SU-DHL-6 (cell line): Measurements from ENCODE around the gene ART4.

Experiments
- H2AFZ ChIP-seq: fragments of 200-600 bp; sonication (generic); 2 replicates; pipeline ENCODE4 v1.6.1; 2014; ENCODE audit warnings: low read depth, mild to moderate bottlenecking, moderate library complexity, mixed read lengths, antibody characterized with exemption, low read length; ENCODE audit not compliant: severe bottlenecking
- H3F3A ChIP-seq: fragments of 200-600 bp; shearing (Covaris generic); 2 replicates; pipeline ENCODE4 v1.6.0; 2016; ENCODE audit warnings: antibody characterized with exemption, mild to moderate bottlenecking; ENCODE audit not compliant: insufficient read depth
- H3K27ac ChIP-seq: fragments of 200-600 bp; sonication (generic); 2 replicates; pipeline ENCODE4 v1.5.1; 2016; ENCODE audit warnings: low read depth, mild to moderate bottlenecking, low read length, moderate library complexity, mixed read lengths
- H3K27me3 ChIP-seq: fragments of 200-600 bp; sonication (generic), shearing (Covaris generic); 2 replicates; pipeline ENCODE4 v1.6.0; 2014; ENCODE audit warnings: mild to moderate bottlenecking, low read length
- H3K36me3 ChIP-seq: fragments of 200-600 bp; sonication (generic); 2 replicates; pipeline ENCODE4 v1.6.1; 2014; ENCODE audit warnings: mild to moderate bottlenecking, low read length, mixed read lengths
- H3K4me2 ChIP-seq: fragments of 300-600, 200-600 bp; shearing (Covaris generic), sonication (generic); 2 replicates; pipeline ENCODE4 v1.6.0; 2014; ENCODE audit warnings: low read length, low read depth, mild to moderate bottlenecking; ENCODE audit not compliant: poor library complexity, severe bottlenecking
- H3K4me3 ChIP-seq: fragments of 200-600 bp; sonication (generic); 2 replicates; pipeline ENCODE4 v1.5.1; 2014; ENCODE audit warnings: antibody characterized with exemption, low read length, mild to moderate bottlenecking, mixed read lengths; ENCODE audit not compliant: insufficient read depth, poor library complexity, severe bottlenecking
- H3K79me2 ChIP-seq: fragments of 200-600 bp; sonication (generic); 2 replicates; pipeline ENCODE4 v1.6.1; 2014; ENCODE audit warnings: mild to moderate bottlenecking, low read length, moderate library complexity; ENCODE audit not compliant: insufficient read depth
- H3K9ac ChIP-seq: fragments of 200-600 bp; sonication (generic); 2 replicates; pipeline ENCODE4 v1.7.0; 2014; ENCODE audit warnings: mild to moderate bottlenecking, low read length
- H3K9me2 ChIP-seq: fragments of 200-600 bp; sonication (generic); replicated peaks from 2 replicates; pipeline ENCODE4 v1.6.1; 2014; ENCODE audit warnings: low read length; ENCODE audit not compliant: insufficient read depth
- H3K9me3 ChIP-seq: fragments of 200-600 bp; sonication (generic); 2 replicates; pipeline ENCODE4 v1.6.1; 2014; ENCODE audit warnings: low read length, mixed read lengths; ENCODE audit not compliant: insufficient read depth
- H4K20me1 ChIP-seq: fragments of 200-600 bp; sonication (generic); 2 replicates; pipeline ENCODE4 v1.6.1; 2014; ENCODE audit warnings: low read depth, mild to moderate bottlenecking, antibody characterized with exemption, low read length, moderate library complexity, mixed read lengths
- CTCF ChIP-seq: fragments of 200-600 bp; sonication (generic); IDR thresholded peaks from one replicate; pipeline ENCODE4 v1.5.1; 2017; ENCODE audit warnings: antibody characterized with exemption, mild to moderate bottlenecking, low read length, moderate library complexity; ENCODE audit not compliant: insufficient read depth, poor library complexity, severe bottlenecking
- EZH2phosphoT487 ChIP-seq: fragments of 200-600 bp; sonication (generic), shearing (Covaris generic); conservative IDR thresholded peaks from 2 replicates; pipeline ENCODE4 v1.6.1; 2018; ENCODE audit warnings: mild to moderate bottlenecking, antibody characterized with exemption, low read length, moderate library complexity, mixed read lengths

Gene ART4

GRCh38 chr12:14845350-14845750 lies 2.0 kb upstream of the ART4 start:
- no peaks in the 10 kb centered on the region for H3K36me3 ChIP-seq
- H3K9me2 ChIP-seq = no peaks in the 10 kb centered on the region
- H3K79me2 ChIP-seq = no peaks in the 10 kb centered on the region
- H3K27me3 ChIP-seq = no peaks in the 10 kb centered on the region
- H4K20me1 ChIP-seq = no peaks in the 10 kb centered on the region
- H2AFZ ChIP-seq = no peak overlapping the region
- H3K4me2 ChIP-seq = no peak overlapping the region
- TF ChIP-seq EZH2phosphoT487 (no peak), CTCF (peak; percentile 96)
- no peak overlapping the region for H3K27ac ChIP-seq
- no peak overlapping the region for H3K9ac ChIP-seq
- no peaks in the 10 kb centered on the region for H3F3A ChIP-seq
- H3K9me3 ChIP-seq = no peaks in the 10 kb centered on the region
- H3K4me3 ChIP-seq = no peak overlapping the region

DNA sequence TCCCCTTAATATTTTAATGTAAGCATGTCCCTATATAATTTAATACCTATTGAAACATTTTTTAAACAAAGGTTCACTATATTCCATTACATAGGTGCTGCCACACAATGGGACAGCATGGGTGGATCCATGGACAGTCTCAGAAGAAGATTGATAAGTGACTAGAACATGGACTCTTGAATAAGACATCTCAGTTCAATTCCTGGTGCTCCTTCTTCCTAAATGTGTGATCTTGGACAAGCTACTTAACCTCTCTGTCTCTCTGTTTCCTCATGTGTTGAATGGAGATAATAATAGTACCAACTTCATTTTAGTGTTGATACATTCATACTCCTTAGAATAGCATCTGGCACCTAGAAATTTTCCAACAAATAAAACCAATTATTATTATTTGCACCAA lies 1.1 kb upstream of the ART4 start:
- Histone ChIP-seq H3K79me2 (no peaks in the 10 kb centered on the region), H2AFZ (no peak overlapping the region), H3F3A (no peaks in the 10 kb centered on the region), H3K4me2 (no peak overlapping the region), H3K4me3 (no peak overlapping the region), H4K20me1 (no peaks in the 10 kb centered on the region), H3K9me3 (no peaks in the 10 kb centered on the region), H3K36me3 (no peaks in the 10 kb centered on the region), H3K9ac (no peak overlapping the region), H3K9me2 (no peaks in the 10 kb centered on the region), H3K27me3 (no peaks in the 10 kb centered on the region), H3K27ac (no peak overlapping the region)
- TF ChIP-seq CTCF (no peak), EZH2phosphoT487 (no peak)

DNA sequence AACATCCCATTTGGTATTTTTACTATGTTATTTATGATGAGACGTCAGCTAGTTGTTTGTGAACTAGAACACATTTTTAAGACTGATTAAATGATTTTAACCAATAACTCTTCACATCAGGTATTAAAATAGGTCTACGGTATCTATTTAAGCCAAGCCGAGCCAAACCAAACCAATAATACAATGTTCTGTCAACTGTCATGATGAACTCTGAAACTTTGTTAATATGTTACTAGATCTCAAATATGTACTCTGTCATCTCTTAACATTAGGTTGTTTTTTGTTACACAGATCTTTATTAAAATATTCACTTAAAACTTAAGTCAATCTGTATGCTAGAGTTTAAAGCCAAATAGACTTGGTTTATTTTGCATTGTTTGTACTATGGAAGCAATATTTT lies 1.0 kb downstream of the ART4 start:
- H2AFZ ChIP-seq = no peak overlapping the region
- no peaks in the 10 kb centered on the region for H3F3A ChIP-seq
- no peak overlapping the region for H3K27ac ChIP-seq
- no peaks in the 10 kb centered on the region for H3K9me2 ChIP-seq
- no peak overlapping the region for H3K4me2 ChIP-seq
- no peak overlapping the region for H3K4me3 ChIP-seq
- TF ChIP-seq EZH2phosphoT487 (no peak), CTCF (no peak)
- H3K27me3 ChIP-seq = no peaks in the 10 kb centered on the region
- no peaks in the 10 kb centered on the region for H3K9me3 ChIP-seq
- H3K79me2 ChIP-seq = no peaks in the 10 kb centered on the region
- H3K36me3 ChIP-seq = no peaks in the 10 kb centered on the region
- no peak overlapping the region for H3K9ac ChIP-seq
- no peaks in the 10 kb centered on the region for H4K20me1 ChIP-seq

DNA sequence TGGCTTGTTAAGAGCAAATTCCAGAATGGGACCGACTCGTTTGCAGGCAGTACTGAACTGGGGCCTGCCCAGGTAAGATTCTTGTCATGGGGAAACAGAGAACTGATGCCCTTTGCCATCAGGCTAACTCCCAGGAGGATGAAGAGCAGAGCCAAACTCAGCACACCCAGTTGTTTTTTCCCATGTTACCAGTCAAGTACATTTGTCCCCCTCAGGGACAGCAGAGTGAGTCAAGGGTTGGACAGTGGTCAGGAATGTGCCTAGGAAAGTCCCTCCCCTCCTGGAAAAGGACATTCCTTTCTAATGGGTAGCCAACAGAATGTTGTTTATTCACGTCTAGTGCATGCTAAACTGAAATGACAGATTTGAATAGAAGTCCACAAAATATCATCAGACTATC lies 1.6 kb downstream of the ART4 start:
- Histone ChIP-seq H4K20me1 (no peaks in the 10 kb centered on the region), H3K4me2 (no peak overlapping the region), H3K27ac (no peak overlapping the region), H3K36me3 (no peaks in the 10 kb centered on the region), H3K9ac (no peak overlapping the region), H3F3A (no peaks in the 10 kb centered on the region), H3K27me3 (no peaks in the 10 kb centered on the region), H3K9me3 (no peaks in the 10 kb centered on the region), H3K9me2 (no peaks in the 10 kb centered on the region), H3K79me2 (no peaks in the 10 kb centered on the region), H3K4me3 (no peak overlapping the region), H2AFZ (no peak overlapping the region)
- TF ChIP-seq EZH2phosphoT487 (no peak), CTCF (no peak)
